Inflammatory macrophage treated with lipopolysaccharide for 4 hours (primary cell): ENCODE data around the gene CALB2.
"Not testable (repeated sequence)": the region's sequence is repeated elsewhere in the genome, so short reads cannot be mapped to it uniquely, and the experiment has no call there.

Experiments
- DNase-seq: peaks from one replicate; pipeline ENCODE4 v3.0.0-alpha.2; 2020

CALB2 gene, protein sequence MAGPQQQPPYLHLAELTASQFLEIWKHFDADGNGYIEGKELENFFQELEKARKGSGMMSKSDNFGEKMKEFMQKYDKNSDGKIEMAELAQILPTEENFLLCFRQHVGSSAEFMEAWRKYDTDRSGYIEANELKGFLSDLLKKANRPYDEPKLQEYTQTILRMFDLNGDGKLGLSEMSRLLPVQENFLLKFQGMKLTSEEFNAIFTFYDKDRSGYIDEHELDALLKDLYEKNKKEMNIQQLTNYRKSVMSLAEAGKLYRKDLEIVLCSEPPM

DNA sequence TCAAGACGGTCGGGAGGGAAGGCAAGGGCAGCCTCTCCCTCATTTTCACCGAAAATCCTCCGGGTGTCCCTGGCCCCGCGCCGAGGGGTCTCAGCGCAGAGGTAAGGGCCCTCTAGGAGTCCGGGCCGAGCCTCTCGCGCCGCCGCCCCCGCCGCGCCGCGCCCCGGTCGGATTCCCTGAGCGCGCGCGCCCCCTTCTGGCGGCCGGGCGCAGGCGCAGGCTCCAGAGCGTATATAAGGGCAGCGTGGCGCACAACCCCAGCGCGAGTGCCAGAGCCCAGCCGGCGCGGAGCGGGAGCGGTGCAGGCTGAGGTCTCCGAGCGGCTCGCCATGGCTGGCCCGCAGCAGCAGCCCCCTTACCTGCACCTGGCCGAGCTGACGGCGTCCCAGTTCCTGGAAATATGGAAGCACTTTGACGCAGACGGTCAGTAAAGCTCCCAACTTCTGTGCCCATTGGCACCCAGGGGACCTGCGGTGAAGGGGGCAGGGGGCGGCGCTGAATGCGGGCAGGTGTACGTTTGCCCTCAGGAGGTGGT lies at the start of gene CALB2:
Gene CALB2, plus strand, starts transcription at position 260 of the 535 bp plus-strand sequence. Its CDS starts 70 bp downstream, at position 330.
- peak; percentile 52 for DNase-seq

DNA sequence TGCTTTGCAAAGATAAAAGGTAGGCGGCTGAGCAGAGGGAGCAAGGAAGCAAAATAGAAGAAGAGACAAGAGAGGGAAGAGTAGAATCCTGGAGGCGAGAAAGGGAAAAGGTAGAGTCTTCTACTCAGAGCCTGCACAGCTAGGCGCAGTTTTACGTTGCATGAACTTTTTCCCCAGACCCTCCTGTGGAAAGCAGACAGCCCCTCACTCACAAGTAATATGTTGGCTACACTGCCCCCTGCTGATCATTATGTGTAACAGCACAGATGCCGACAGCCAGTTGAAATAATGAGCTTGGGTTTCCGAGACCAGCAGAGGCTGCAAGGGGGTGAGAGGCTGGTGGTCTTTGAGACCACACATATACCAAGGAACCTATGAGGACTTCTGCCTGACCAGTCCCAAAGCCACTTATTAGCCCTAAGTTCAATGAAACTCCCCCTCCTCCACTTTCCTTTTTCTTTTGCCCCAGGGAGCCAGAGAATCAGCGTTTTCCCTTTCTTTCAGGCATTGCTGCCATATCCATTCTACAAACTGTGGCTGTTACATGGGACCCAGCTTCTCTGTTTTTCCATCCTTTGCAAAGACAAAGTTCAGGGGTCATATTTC lies 46.9 kb upstream of the CALB2 start:
- DNase-seq = peak; percentile 12

DNA sequence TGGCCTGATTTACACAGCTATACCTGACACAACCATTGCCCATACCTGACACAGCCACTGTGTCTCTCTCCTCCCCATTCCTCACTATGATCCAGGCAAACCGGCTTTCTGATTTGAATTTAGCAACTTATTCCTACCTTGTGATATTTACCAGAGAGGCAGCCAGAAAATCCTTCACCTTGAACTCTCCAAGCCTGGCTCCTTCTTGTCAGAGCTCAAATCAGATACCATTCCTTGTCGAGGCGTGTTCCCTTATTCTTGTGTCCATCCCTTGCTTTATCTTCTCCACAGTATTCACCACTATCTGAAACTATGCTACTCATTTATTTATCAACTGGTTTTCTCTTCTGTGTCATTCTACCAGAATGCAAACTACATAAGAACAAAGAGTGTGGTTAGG lies 44.9 kb upstream of the CALB2 start:
- DNase-seq = not testable (repeated sequence)

DNA sequence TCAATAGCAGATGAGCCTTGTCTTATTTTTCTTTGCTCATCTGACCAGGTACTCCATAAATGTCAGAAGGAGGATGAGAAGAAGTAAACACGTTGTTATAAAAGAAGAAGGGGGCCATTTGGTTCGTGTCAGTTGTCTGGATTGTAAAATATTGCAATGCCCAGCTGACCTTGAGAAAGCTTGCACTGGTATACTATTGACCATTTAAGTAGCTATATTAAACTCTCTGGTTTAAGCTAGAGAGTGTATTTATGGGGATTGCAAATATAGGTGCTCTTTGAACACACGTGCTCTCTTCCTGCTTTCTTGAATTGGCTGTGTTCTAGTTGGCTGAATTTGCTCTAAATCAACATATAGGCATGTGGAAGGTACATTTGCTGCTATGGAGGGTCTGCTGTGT lies 43.3 kb upstream of the CALB2 start:
- DNase-seq = no peak

DNA sequence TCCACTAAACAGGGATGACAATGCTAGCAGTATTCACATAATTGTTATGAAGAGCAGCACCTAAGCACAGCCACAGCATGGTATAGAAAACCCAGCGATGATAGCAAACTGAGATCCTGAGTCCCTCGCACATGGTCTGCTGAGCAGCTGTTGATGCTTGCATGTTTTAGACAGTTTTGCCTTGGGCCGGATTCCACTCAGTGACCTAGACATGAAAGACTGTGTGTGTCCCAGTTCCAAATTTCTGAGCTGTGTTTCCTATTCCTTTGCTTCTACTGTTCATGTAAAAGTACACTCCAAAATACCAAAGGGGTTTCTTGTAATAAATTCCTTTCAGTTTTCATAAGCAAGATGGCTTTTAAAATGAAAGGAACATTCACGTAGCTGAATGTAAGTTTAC lies 38.5 kb upstream of the CALB2 start:
- no peak for DNase-seq

DNA sequence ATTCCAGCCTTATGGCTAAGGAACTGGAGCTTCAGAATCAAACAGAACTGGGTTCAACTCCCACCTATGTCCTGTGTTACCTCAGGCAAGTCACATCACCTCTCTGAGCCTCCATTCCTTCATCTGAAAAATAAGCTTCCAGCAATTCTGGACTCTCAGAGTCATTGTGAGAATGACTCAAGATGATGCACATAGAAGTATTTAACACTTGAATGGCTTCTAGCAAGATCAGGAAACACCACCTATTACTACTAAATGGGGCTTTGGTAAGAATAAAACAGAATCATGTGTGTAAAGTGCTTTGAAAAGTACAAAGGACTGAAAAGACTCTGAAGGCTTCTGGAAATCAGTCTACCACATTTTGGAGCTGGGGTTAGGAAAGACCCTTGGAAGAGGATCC lies 30.8 kb upstream of the CALB2 start:
- DNase-seq = no peak

DNA sequence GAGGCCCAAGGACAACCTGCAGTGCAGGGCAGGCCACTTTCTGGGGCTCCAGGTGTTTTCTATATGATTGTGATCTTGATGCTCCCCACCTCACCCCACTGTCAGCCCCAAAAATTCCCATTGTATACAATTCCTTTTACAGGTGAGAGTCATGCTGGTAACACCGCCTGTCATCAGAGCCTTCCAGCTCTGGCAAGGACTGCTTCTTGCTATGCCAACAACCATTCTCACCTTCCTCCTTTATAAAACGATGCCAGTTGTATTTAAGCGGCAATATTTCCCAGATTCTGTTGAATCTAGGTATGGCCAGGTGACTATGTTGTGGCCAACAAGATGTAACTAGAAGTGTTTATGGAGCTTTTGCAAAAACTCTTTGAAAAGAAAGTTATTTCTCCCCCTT lies 30.4 kb upstream of the CALB2 start:
- DNase-seq = no peak

DNA sequence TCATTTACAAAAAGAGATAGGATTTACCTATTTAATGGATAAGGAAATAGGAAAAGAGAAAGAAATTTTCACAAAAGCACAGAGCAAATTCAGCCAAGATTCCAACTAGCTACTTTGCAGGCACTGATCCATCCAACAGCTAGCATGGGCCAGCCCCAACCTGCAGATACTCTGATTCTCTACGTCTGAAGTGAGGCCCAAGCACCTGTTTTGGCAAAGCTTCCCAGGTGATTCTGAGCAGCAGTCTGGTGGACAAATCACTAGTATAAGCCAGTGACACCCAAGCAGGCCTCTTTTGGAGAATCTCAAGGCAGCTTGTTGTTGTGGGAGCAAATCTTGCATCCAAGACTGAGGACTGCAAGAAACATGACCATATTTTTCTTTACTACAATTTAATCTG lies 20.9 kb upstream of the CALB2 start:
- no peak for DNase-seq

DNA sequence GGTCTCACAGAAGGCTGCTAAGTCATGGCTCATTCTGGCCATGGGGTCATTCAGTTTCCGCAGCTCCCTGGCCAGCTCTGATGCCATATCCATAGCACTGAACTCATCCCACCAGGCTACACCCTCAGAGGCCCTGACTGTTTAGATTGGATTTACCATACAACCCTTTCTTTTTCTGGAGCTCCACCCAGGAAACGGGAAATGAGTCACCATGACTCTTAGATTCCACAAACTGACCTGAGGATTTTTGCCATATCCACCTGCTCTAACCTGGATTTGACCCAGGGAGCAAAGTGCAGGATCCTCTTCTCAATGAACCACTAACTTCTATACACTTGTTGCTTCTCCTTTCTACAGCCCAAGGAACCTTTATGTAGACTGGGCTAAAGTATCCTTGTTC lies 20.3 kb upstream of the CALB2 start:
- DNase-seq = no peak

DNA sequence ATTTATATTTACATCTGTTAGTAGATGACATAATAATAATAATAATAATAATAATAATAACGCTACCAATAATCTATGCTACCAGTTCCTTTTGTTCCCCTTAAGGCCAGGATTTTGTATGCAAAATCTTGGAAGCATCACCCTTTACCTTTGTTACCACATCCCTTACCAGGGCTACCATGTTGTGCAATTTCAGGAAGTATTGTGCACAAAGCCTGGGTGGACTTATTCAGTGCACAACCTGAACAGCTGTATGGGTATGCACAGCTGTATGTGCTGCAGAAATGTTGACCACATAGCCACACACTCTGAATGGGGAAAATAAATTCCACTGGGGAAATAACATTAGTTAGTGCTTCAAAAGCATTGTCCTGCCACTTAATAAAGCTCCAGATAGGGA lies 19.9 kb upstream of the CALB2 start:
- no peak for DNase-seq

DNA sequence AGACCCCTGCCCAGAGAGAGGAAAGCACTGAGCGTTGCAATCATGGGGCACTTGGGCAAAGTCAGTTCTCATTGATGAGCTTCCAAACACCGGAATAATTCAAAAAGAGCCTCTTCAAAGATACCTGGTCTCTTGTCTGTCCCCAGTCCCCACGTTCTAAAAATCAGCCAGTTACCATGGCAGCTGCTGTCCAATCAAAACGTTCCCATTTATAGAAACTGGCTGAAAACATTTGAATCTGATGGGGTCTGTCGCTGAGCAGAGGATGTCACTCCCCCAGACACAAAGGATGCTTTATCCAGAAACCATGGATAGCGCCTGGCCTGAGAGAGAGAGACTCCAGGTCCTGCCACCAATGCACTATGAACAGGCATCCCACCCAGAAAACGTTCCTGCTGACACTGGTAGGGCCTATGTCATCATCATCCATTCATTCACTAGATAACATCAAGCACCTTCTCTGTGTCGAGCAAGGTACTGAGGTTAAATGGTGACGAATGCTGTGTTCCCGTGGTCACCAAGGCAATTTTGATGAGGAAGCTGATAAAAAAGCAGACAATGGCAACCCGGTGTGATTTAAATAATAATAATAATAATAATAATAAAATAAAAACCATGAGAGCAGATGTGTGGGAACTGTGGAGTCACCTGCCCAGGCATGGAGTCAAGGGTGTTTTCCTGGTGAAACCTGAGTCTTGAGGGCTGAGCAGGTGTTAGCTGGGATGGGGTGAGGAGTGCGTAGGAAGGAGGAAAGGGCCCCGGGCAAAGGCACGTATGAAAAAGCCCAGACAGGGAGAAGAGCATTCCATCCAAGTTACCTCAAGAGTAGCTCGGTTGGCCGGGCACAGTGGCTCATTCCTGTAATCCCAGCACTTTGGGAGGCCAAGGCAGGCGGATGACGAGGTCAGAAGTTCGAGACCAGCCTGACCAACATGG lies 19.0 kb upstream of the CALB2 start:
- DNase-seq = no peak

DNA sequence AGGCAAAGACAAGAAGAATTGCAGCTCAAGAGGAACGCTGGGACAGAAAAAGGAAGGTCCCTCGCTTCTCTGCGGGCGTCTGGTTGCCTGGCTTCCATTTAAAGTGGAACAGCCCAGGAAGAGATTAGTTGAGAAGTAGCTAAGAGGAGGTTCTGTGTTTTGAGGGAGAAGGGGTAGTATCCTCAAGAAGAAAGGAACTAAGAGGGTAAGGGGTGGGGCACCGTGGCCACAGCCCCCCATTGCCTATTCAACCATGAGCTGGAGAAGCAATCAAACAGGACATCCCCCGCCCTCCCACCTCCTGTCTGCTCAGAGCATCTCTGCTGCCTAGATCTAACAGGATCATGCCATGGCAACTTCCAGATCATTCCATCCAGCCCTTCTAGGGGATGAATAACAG lies 18.1 kb upstream of the CALB2 start:
- DNase-seq = no peak

DNA sequence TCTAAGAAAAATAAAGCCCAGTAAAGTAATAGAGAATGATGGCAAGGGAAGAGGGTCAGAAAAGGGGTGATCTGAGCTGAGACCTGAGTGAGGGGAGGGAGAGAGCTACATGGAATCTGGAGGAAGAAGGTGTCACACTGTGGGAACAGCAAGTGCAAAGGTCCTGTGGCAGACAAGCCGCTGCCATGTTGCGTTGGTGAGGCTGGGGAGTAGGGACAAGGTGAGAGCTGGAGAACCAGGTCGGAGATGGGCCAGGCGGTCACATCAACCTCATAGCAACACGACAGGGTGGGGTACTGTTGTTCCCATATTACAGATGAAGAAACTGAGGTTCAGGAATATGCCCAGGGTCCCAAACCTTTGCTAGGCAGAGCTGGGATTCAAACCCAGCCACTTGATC lies 16.6 kb upstream of the CALB2 start:
- DNase-seq = no peak

DNA sequence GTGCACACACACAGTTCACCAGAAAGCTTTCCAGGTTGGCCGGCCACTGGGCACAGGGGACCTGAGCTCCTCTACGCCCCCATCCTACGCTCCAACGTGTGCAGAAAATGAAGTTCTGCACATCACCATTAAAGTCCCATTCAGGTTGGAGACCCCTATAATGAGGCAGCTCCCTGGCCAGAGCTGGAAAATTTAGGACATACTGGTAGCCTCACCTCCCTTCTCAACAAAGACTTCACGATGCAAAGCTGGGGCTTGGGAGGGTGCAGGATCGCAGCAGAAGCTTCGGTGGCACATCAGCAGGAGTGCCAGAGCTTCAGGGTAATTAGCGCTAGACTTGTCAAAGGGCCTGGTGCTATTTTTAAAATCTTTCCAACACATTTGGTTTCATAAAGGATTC lies 15.4 kb upstream of the CALB2 start:
- no peak for DNase-seq

DNA sequence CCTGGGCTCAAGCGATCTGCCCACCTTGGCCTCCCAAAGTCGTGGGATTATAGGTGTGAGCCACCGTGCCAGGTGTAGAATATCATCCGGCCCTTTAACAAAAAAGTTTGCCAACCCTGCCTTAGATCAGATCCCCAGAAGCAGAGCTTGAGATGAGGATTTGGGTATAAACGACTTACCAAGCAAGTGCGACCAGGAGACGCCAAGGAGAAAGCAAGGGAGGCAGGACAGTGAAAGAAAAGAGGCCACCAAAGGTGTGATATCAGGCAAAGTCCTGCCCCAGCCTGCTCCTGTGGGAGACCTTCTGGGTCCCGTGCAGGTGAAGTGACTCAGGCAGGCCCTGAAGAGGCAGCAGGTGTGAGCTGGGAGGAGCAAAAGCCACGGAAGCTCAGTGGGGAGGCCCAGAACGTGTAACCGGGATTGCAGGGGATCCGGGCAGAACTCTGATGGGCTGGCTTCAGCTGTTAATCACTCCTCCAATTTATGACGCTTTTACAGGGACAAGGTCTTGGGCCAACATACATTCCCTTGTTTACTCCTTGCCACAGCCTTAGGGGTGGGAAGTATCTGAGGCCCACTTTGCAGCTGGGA lies 14.1 kb upstream of the CALB2 start:
- DNase-seq = no peak

DNA sequence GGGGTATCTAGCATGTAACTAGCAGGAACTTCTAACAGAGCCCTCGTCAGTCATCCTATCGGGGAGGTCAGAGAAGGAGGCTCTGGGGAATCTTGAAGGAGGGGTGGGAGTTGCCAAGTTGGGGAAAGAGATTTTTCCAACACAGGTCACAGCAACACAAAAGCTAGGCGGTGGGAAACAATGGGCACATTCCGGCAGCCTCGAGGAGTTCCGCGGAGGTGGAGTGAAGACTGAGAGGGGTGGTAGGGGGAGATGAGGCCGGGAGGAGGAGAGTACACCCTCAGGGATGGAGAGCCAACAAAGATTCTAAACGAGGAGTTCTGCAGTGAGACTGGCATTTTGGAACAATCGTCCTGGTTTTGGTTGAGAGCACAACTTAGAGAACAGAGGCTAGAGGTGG lies 13.5 kb upstream of the CALB2 start:
- no peak for DNase-seq

DNA sequence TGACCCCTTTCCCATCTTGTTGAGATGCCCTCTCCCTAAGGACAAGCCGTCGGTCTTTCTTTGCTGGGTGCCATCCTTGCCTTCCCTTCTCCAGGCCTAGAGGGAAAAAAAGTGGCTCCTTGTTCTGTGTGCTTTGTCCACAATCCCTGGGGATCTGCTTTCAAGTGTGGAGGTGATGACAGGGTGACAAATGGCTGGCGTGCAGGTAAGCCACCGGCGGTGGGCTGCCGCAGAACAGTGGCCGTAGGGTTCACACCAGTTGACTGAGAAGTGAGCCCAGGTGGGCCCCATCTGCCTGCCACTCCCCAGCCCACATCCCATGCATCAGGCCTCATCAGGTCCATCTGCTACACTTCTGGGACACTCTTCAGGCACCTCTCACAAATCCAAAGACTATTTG lies 11.4 kb upstream of the CALB2 start:
- DNase-seq = no peak

DNA sequence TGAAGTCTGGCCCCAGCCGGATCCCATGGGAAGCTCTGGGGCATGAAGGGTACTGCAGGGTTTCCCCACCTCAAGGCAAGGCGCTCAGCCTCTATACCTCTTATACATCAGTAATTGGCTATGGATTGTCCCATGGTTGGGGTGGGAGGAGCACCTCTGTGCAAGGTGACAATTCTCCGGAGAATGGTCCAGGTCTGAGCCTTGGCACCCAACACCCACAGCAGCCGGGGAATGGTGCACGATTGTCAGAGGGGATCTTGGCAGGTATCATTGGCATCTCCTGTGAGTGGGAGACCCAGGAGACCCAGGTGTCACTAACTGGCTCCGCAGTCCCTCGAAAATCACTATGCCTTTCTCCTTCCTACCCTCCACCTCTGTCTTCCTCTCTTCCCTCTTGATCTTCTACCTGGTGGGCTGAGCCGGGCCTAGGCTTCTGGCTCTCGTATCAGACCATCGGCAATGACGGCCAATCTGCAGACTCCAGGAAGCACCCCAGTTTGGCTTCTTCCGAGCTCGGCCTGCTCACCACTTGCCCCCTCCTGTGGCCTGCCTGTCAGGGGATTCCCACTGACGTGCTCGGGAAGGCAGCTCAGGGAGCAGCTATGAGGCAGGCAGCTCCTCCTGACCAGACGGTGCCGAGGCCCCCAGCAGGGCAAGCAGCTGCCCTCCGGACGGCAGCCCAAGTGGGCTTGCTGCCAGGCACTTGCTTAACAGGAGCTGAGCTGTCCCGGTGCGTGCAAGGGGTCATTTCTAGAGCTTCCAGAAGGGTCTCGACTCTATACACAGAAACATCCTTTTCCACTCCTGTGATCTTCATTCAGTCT lies 10.0 kb upstream of the CALB2 start:
- DNase-seq = no peak

DNA sequence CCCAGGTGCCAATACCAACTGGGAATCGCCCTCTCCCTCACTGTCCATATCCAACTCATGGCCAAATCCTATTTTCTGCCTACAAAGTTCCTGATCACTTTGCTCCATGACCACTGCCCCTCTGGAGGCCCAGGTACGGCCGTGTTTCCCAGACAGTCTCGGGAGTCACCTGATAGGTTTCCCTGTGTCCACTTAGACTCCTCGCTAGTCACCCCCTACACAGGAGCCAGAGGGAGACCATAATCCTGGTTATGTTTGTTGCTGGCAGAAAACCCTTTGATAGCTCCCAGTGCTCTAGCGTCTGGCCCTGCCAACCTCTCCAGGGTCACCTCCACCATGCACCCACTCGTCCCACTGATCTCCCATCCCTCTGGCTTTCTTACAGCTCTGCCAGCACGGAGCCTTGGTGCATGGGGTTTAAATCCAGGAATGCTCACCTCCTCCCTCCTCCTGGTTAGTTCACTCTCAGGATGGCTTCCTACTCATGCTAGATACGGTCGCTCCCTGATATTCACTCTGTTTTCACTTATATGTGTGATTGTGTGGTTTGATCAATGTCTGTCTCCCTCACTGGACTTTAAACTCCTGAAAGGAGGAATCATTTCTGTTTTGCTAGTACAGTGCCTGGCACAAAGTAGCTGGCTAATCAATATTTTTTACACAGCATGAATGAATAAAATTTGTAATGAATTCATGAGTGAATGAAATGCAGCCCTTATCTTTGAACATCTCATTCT lies 7.5 kb upstream of the CALB2 start:
- DNase-seq = no peak

DNA sequence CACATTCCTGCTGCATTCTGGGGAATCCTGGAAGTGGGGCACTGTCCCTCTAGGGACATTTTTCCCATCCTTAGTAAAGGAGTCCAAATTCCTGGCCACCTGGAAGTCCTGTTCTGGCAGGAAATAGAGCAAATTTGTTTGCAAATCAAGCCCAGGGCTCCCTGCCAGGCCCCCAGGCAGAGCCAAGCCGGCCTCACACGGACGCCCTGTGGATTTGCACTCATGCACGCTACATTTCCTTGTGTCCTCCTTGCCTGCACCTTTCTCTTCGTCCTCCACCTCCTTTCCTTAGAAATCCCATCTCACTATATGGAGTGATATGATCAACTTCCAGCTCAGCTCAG lies 7.0 kb upstream of the CALB2 start:
- no peak for DNase-seq

DNA sequence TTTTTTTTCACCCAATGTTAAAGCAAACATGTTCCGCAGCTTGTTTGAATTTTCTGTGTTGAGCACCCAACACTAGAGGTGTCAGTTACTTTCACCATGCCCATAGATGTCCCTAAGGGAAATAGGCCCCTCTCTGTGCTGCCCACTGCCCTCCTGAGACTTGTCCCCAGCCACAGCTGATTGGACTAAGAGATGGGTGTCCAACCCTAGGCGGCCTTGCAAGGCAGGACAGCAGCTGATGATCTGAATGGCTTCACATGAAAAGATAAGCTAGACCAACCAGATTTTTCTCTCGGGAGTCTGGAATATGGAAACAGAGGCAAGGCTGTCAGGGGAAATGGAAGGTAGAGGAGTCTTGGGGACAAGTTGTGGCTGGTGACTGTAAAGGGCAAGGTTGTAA lies 6.1 kb upstream of the CALB2 start:
- no peak for DNase-seq

DNA sequence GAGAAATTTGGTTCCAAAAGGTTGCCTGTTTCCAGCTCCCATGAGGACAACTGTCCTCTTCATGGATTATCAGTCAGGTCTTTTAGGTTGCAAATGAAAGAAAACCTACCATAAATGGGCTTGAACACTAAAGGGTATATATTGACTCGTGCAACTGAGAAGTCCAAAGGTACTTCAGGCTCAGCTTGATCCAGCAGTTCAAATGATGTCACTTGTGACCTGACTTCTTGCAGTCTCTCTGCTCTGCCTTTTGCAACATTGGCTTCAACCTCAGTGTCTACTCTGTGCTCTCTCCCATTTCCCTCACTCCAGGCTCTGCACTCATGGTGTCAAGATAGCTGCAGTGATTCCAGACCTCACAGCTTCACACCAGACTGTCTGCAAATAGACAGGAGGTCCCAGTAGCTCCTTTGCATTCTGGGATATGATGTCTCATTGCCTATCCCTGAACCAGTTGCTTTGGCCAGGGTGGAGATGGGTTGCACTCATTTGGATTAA lies 5.5 kb upstream of the CALB2 start:
- DNase-seq = no peak
